GM10847 (cell line): ENCODE measurements around the gene SLC29A2.

ENCODE experiments used
- POLR2A ChIP-seq: IDR thresholded peaks from 2 replicates; pipeline ENCODE4 v1.6.1; 2011; ENCODE audit not compliant: insufficient read length; ENCODE audit errors: extremely low read depth

The SLC29A2 gene

DNA sequence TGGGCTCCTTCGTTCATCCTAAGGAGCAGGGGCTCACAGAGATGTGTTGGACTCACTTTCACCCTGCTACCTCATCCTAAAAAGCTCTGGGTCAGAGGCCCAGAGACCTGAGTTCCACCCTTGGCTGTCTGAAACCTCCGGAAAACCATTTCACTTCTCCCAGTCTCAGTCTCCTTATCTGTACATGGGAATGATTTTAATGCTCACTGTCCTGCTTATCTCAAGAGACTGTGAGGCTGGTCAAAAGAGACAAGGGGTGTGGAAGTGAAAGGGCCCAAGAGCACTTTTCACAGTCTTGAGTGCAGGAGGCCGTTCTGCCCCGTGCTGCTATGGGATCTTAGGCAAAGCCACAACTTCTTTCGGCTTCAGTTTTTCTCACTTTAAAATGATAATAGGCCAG lies 36.1 kb upstream of the SLC29A2 start:
- no peak for TF ChIP-seq POLR2A

DNA sequence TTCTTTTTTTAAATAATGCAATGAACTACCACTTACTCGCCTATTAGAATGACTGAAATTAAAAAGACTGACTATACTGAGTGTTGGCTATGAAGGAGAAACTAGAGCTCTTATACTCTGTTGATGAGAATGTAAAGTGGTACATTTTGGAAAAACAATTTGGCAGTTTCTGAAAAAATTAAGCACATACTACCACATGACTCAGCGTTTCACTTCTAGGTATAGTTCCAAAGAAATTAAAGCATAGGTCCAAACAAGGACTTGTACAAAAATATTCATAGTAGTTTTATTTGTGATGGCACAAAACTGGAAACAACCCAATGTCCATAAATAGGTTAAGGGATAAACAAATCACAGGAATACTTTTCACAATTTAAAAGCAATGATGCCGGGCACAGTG lies 22.4 kb upstream of the SLC29A2 start:
- TF ChIP-seq POLR2A, result no peak

DNA sequence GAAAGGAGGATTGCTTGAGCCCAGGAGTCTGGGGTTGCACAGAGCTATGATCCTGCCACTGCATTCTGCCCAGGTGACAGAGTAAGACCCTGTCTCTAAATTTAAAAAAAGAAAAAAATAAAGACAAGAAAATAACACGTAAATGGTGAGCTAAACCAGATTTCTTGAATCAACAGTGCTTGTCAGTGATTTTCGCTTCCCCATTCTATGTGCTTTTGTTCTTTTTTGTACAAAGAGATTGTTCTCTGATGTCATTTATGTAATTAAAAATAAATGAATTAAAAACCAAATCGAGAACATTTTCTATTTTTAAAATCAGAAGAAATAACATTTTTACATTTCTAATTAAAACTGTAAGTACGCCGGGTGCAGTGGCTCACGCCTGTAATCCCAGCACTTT lies 19.8 kb upstream of the SLC29A2 start:
- TF ChIP-seq POLR2A, result no peak

DNA sequence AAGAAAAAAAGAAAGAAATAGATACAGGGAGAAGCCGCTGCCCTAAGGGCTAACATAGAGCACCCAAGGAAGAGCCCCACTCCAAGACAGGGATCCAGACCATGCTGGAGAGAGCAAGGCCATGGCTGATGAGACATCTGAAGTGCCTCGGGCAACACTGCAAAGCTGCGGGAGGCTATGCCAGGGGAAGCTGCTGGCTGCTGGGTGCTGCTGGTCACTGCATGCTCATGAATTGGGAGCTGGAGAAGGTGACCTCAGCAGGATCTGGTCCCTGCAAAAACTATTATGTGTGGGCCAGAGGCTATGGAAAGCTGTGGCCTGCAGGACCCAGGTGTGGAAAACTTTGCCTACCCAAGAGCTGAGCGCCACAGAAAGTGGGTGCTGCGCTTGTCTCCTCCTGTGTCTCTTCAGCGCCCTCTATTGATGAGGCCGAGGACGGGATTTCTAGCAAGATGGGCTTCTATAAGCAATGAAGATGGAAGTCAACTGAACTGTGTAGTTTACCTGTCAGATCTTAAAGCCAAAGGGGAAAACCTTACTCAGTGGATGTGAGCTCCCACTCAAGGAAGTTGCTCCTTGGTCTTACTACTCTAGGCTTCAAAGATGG lies 17.3 kb upstream of the SLC29A2 start:
- TF ChIP-seq POLR2A, result no peak

DNA sequence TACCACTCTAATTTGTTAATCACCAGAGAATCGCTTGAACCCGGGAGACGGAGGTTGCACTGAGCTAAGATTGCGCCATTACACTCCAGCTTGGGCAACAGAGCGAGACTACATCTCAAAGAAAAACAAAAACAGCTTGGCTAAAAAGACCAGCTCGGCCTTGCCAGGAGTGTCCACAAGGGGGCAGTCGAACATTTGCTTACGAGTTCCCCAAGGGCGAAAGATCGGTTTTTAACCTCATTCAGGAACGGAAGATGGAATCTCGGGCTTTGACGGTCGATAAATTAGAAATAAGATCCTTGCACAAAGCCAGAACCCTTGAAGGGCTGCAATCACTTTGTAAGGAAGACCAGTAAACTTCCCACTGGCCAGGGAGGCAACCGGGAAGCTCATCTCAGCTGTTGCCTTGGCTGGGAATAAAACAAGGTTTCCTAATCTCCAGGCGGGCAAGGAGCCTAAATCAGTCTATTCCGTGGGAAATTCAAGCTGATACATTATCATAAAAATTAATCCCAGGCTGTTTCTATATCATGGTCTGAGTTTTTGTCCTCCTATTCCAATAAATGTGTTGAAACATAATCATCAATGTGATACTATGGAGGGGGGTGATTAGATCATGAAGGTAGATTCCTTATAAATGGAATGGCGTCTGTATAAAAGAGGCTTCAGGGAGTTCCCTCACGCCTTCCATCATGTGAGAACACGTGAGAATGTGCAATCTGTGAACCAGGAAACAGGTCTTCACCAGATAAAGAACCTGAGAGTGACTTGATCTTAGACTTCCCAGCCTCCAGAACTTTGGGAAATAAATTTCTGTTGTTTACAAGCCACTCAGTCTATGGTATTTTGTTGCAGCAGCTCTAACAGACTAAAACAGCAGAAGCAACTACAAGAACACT lies 14.9 kb upstream of the SLC29A2 start:
- no peak for TF ChIP-seq POLR2A

DNA sequence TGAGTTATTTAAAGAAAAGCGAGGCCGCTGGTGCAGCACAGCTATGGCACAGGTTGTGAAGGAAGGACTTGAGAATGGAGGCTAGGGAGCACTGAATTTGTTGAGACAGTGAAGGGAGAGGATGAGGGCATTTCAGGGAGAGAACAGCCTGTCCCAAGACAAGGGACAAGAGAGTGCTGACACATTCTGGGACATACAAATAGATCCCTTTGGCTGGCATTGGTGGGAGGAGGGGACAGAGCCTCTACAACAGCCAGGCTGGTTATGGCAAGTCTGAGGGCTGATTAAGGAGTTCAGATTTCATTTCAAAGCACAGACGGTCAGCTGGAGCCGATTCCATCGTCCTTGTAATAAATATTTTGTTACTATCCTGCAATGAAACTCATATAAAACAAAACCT lies 1.7 kb upstream of the SLC29A2 start:
- TF ChIP-seq POLR2A, result no peak

DNA sequence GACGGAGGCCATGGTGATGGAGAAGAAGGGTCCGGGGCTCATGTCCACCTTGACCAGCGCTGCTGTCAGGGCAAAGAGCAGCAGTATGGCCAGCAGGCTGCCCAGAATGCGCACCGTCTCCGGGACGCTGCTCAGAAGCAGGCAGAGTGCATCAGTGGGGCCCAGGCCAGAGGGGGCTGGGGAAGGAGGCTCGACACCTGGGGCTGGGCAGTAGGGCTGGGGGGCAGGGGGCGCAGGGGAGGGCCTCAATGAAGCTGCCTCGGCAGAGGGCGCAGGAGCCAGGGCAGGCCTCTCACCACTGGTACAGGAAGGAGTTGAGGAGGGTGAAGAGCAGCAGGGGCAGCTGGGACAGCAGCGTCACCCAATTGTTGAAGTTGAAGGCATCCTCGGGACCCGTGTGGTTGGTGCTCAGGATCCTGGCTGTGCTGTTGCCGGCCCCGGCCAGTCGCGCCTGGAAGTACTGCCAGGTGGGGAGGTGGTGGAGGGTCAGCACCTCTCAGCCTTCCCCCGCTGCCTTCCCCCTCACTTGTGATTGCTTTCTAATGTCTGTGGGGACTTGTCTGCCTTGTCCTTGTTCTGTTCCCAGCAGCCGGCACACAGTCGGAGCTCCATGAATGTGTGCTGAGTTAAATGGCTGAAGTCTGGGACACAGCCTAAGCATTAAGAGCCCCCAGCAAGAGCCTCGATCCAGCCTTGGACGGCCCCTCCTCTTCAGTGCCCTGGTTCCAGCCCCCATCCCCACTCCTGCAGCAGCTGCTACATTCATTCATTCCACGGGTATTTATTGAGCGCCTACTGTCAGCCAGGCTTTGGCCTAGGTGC lies 2.3 kb downstream of the SLC29A2 start:
- no peak for TF ChIP-seq POLR2A

DNA sequence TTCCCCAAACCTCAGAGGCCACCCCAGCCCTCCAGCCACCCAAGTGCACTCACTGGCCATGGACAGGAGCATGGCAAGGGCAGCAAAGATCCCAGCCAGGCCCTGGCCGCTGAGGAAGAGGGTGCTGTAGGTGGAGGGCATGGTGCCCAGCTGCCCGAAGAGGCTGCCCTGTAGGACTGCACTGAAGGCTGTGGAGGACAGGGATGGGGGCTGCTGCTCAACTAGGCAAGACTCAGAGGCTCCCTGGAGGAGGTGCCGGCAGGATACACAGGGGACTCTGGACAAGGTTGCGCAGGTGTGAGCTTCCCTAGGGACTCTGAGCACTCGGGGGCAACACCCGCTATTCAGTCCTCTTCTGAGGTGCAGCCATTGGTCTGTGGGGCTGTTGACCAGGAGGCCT lies 3.1 kb downstream of the SLC29A2 start:
- no peak for TF ChIP-seq POLR2A

DNA sequence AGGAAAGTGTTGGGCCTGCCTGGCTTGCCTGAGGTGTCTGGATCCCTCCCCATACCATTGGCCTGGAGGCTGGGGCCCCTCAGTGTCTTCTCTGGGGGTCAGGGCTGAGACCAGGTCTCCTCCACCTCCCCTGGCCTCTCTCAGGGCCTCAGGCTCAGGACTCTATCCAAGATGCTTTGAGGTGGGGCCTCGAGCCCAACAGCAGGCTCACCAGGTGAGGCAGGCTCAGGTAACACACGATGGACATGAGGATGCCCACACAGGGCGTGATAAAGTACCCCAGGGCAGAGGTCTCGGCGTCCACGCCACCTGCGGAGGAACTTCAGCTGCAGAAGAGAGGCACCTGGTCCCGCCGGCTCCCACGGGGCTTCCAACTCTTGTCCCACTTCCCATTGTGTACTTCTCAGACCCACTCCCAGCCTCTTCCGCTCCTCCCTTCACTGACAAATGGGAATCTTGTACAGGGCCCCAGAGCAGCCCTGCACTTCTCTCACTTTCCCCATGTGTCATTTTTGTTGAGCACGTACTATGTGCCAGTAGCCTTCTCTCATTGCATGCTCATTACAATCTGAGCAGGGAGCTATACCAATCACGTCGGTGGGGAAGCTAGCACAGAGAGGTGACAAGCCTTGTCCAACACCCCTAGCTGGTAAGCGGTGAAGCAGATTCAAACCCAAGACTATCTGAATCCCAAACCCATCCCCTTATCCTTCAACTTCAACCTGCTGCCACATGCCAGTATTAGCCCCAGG lies 3.8 kb downstream of the SLC29A2 start:
- TF ChIP-seq POLR2A, result no peak

DNA sequence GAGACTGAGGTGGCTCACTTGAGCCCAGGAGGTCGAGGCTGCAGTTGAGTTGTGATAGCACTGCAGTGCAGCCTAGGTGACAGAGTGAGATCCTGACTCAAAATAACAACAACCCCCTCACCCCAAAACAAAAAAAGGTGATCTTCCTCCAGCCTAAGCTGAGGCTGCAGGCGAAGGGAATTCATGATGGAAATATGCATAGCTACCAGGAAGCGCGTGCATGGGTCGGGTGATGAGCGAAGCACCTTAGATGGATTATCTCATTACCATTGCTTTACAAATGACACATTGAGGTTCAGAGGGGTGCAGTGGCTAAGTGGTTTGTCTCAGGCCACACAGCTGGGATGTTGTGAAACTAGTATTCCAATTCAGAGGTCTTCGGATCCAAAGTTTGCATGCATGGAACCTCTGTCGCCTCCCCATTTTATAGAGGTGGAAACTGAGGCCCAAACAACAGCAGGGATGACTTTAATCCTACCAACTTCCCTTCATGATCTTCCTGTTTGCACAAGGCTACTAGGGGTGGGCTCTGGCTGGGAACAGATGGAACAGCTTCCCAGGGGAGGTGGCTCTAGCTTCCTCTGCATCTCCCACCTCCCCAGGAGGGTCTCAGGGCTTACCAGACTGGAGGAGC lies 4.6 kb downstream of the SLC29A2 start:
- no peak for TF ChIP-seq POLR2A

DNA sequence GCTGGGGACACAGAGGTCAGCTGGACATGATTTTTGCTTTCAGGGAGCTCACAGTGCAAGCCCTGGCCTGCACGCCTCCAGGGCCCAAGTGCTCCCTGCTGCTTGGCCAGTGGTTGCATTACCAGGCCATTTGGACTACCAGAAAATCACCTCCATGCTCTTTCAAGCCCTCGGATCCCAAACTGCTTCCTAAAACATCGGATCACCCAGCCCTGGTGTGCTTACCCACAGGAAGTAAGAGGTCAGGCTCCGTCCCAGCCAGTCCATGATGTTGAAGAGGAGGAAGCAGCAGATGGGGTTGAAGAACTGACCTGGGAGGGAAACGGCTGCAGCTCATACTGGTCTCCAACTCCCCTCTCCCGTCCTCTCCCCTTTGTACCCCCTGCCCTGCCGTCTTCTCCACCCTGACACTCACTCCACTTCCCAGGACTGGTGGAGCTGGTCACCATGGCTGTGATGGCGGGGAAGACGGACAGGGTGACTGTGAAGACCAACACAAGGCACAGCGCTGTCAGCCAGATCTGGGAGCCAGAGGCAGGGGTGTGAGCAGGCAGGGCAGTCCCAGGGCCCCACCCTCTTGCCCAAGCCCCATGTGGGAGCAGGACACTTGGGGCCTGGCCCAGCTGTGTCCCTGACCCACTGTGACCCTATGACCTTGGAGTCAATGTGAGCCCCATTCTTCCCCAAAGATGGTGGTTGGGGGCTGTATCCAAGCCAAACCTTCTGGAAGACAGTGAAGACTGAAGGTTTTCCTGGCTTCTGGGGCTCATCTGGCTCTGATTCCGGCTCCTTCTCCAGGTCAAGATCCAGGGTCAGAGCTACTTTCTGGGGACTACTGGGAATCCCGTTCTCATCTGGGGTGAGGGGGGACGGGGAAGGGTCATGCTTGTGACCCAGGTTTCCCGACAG lies 5.6 kb downstream of the SLC29A2 start:
- no peak for TF ChIP-seq POLR2A

DNA sequence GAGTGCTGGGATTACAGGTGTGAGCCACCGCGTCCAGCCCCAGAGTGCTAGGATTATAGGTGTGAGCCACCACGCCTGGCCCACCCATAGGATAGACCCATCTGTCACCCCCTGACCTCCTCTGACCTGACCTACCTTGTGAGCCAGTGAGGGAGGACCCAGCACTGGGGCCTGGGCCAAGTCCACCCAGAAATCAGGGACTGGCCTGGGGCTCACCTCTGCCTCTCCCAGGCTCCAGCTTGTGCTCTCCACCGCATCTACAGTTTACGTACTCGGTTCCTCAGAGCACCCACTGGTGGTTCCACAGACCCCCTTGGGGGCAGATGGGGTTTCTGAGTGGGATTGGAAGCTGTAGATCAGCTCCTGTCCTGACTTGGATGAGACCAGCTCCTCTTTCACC lies 6.4 kb downstream of the SLC29A2 start:
- TF ChIP-seq POLR2A, result no peak

DNA sequence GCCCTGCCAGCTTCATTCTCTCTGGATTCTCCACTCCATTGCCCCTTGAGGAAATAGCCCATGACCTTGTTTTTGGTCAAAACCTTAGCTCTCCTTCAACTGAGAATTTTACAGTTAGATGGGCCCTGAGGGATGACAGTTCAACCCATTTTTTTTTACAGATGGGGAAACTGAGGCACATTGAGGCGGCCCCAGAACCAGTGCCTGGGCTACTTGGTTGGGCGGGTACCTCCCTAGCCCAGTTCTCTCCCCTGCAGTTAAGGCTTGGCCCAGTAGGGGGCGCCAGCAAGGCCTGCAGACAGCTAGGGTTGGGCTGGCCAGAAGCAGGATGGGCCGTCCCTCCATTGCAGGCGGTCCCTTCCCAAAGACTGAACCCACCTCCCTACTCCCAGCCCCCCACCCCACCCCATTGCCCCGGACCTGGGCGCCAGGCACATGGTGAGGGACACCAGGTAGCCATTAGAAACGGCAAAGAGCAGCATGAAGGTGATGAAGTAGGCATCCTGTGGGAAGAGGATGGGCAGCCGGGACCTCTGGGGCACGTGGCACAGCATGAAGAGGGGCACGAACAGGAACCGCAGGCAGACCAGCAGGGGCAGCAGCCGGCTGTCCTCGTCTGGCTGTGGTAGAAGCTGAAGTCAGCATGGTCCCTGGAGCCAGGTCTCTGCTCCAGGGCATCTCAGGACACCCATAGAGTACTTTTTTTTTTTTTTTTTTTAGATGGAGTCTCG lies 7.6 kb downstream of the SLC29A2 start:
- TF ChIP-seq POLR2A, result no peak
